Activated effector memory CD4-positive, alpha-beta T cell treated with Interleukin-2 at 50 U/mL for 16 hours (primary cell): ENCODE measurements around the gene L3MBTL4.

Source experiments
- DNase-seq: peaks from one replicate; pipeline ENCODE4 v3.0.0-alpha.2; 2020

Gene L3MBTL4

DNA sequence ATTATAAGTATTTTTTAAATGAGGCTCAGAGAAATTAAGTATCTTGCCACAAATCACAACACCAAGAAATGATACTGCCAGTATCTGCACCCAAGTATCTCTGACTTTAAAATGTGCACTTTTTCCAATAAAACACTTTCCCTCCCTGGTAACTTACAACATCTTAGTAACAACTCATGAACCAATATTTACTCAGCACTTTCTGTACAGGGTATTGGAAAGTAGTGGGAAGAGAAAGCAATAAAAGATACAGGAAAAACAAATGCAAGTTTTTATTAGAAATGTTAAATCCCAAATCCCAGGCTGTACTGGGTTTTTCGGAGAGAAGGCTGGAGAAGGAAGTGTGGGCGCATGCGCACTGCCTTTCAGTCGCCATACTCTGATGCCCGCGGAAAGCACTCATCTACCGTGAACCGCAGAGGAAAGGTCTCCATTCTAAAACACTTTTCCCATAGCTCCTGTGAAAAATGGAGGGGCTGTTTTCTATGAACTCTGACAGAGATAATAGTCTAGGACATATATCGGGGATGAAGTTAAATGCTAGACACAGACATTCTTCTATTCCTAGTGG lies 52.1 kb downstream of the L3MBTL4 start:
- DNase-seq = no peak

DNA sequence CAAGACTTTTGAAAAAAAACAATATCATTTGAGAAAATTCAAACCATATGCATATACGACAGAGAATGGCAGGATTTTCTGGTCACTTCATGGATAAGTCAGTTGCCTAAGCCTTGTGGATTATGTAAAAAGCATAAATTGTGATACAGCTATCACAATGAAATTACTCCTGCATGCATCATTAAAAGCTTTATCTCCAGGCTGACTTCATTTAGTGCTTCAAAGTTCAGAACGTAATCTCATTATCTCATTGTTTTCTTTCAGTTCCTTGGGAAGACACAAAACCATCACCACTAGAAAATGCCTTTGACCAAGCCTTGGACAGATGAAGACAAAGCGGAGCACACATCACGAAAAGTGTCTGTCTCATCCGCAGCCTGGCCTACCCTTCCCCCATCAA lies 57.0 kb downstream of the L3MBTL4 start:
- no peak for DNase-seq

DNA sequence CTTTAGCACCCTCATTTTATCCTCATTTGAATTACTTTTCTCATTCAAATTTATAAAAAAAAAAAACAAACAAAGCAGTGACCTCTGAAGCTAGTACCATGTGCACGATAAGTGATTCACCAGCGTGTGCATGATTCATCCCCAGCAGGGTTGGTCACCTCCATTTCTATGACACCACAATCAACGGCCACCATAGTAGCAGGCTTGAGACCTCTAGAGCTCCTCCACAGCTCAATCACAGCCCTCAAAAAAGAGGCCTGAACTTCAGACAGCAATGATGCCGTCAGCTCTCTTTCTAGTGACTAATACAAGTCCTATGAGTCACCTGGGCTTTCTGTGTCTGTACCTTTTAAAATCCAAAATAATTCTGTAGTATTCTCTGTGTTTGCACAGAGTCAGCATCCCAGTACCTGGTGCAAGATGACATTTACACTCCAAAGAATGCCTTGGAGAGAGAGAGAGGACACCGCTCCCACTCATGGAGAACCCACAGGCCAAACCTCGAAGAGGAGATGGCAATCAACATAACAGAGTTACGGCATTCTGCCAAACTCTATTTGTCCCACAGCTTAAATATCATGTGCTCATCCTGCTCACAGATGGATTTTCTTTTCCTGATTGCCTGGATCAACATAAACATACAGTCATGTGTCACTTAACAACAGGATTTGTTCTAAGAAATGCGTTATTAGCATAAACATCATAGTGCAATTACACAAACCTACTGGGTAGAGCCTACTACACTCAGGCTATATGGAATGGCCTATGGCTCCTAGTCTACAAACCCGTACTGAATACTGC lies 58.7 kb downstream of the L3MBTL4 start:
- no peak for DNase-seq

DNA sequence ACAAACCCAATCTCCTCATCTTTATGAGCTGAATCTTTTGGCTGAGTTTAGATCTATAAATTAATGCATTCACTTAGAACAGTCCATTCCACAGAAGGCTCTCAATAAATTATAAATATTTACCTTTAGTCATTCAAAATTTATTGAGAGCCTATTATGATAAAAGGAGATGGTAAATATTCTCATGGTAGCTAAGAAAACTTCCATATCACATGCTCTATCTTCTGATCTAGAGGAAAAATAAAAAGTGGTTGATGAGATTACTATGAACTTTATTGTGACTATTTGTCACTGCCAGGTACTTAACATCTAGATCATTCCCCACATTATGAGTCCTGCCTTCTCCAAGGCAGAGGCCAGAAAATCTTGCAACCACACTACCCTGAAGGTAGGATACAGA lies 62.4 kb downstream of the L3MBTL4 start:
- DNase-seq = no peak

DNA sequence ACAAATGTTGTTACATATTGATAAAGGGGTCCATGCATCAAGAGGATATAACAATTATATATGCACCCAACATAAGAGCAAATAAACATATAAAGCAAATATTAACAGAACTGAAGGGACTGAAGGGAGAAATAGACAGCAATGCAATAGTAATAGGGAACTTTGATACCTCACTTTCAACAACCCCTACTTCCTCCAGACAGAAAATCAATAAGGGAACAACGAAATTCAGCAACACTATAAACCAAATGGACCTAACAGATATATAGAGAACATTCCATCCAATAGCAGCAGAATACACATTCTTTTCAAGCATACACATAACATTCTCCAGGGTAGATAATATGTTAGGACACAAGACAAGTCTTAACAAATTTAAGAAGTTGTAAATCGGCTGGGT lies 71.7 kb downstream of the L3MBTL4 start:
- no peak for DNase-seq

DNA sequence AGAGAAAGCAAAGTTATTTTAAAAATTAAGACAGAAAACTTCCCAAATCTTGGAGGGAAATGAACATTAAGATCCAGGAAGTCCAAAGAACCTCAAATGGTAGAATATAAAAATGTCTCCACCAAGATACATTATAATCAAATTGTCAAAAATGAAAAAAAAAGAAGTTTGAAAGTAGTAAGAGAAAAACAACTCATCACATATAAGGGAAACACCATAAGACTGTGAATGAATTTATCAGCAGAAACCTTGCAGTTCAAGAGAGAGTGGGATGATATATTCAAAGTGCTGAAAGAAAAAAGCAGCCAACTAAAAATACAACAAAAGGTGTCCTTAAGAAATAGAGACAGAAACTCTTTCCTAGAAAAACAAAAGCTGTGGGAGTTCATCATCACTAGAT lies 73.0 kb downstream of the L3MBTL4 start:
- DNase-seq = no peak

DNA sequence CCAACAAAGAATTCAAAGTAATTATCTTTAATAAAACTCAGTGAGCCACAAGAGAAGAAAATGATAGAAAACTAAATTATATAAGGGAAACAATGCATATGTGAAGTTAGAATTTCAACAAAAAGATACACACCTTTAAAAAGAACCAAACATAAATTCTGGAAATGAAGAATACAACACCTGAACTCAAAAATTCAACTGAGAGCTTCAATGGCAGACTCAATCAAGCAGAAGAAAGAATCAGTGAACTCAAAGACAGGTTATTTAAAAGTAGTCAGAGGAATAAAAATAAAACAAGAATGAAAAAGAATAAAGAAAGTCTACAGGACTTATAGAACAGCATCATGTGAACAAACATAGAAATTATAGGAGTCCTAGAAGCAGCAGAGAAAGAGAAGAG lies 73.4 kb downstream of the L3MBTL4 start:
- no peak for DNase-seq

DNA sequence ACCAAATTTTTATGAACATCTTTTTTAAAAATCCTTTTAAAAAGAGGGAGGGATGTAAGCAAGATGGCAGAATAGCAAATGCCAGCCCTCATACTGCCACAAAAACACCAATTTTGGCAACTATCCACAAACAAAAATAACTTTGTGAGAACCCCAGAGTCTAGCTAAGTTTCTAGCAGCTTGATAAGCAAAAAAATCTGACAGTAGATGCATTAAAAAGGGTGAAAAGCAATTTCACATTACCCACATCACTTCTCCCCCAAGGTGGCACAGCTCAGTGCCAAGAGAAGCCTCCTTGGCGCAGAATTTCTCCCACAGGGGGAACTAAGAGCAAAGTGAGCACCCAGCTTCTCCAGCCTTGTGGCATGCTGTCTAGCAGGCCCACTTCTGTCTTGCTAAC lies 74.6 kb downstream of the L3MBTL4 start:
- no peak for DNase-seq

DNA sequence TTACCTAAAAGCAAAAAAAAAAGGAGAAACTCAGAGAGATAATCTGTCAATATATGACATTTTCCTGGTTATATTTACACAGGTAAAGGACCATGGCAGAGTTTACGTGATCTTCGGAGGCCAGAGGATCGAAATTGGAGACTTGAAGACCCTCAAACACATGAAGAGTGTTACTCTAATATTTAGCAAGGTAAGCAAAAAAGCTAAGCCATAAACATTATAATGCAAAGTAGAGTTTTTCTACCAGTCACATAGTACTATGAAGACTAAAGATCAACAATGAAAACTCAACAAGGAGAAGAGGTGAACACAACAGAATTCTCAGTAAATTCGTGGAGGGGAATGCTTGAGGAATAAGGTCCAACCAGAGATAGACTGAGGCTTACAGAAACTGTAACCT lies 78.5 kb downstream of the L3MBTL4 start:
- DNase-seq = no peak

DNA sequence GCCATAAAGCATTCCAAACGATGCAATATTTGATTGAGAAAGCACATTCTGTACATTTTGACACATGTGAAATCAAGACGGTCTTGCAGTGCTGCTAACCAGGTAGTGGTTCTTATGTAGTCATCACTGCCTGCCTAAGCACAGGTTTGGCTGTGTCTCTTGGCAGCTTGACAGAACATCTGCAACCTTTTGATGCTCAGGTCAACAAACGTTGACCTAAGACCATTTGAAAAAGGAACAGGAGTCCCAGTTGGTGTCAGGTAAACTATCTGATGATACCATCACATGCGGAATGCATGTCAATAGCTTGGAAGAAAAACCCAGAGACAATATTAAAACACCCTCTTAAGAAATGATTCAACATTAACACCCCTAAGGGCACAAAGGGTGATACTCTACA lies 80.7 kb downstream of the L3MBTL4 start:
- no peak for DNase-seq

DNA sequence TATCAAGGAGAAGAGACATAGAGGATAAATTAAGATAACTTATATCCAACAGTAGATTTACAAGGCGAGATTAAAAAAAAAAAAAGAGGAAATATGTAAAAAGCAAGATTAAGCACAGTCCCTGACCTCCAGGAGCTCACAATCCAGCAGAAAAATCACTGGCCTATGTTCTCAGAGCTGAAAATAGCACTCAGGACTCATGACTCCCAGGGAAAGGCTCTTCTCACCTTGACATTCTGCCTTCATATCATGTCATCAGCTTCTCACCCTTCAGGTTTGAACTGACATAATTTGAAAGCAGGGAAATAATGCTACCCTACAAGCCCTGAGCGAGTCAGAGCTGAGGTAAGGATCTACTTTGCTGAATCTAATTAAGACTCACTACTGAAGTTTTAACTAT lies 82.8 kb downstream of the L3MBTL4 start:
- no peak for DNase-seq

DNA sequence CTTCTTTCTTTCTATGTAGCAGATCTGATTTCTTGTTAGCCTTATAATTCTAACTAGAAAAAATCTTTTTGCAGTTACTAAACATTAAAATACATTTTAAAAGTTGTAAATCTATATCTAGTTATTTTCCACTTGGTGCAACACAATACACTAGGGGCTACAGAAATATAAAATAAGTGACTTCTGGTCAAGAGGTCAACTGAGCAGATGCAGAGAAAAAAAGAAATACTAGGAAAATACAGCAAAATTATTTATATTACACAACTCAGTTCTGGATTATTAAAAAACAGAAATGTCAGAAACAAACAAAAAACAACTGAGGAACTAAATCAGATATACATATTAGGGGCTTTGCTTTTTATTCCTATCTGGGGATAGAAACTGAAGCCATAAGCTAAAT lies 83.9 kb downstream of the L3MBTL4 start:
- no peak for DNase-seq

DNA sequence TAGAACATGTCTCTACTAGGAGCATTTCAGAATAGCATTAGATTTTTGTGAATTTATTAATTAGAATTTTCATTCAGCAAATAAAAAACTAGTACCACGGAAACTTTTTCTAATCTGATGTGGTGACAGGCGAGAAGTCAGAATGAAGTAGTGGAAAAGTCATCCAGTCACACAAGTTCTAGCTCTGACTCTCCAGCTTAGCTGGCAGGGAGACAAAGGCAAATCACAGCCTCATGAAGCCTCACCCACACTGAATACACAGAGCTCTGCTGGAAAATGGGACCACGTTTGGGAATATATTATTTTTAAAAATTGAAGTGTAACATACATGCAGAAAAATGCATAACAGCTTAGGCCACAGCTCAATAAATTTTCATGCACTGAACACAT lies 86.1 kb downstream of the L3MBTL4 start:
- no peak for DNase-seq

DNA sequence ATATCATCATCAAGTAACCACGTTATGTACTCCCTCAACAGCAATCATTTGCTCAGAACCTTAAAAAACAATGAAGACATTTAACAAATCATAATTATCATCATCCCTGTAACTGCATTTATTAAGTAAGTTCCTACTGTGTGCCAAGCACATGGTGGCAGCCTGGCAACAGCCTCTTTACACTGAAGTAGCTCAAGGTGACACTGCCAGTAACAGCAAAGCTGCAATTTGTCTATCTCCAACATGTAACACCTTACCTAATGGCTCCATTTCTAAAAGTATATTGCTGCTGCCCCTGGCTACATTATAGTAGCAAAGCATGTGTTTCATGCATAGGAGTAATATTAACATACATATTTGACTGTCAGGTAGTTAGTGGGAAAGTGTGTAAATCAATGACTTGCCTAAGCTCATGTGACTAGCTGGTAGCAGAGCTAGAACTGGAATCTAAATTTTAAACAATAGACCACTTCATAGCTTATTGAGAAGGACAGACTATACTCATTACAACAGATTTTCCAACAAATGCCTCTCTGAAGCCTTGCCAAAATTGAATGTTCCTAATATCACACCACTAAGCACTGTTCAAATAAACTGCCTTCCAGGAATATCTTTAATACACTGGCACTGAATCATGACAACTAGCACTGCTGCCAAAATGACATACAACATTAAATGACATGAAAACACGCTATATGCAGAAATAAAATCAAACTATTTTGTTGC lies 86.7 kb downstream of the L3MBTL4 start:
- no peak for DNase-seq

DNA sequence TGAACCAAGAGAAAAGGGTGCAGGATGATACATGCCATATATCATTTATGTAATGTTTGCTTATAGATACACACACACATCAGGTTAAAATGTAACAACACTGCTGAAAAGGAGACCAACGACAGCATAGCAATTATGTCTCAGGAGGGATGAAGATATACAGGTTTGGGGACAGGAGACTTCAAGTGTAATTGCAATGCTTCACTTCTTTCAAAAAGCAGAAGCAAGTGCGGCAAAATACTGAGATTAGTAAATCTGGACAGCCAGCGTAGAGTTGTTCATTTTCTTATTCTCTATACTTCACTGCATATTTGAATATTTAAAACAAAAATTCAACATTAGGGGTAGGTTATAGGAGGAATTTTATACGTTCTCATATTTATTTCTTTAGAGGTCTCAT lies 87.2 kb downstream of the L3MBTL4 start:
- DNase-seq = no peak

DNA sequence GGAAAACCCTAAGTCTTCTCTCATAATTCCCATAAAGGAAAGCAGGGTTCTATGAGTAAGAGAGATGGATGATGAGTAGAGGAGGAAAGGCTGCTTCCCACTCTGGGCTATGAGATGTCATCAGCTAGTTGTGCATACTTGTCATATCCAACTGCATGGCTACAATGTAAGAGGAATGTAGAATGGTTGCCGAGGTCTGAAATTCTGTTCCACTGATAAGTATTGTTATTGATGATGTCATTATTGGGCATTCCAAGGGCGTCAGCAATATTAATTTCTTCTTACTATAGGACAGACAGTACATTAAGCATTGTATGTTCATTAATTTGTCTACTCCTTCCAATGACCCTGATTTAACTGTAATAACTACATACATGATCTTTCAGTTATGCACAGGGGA lies 88.1 kb downstream of the L3MBTL4 start:
- no peak for DNase-seq

DNA sequence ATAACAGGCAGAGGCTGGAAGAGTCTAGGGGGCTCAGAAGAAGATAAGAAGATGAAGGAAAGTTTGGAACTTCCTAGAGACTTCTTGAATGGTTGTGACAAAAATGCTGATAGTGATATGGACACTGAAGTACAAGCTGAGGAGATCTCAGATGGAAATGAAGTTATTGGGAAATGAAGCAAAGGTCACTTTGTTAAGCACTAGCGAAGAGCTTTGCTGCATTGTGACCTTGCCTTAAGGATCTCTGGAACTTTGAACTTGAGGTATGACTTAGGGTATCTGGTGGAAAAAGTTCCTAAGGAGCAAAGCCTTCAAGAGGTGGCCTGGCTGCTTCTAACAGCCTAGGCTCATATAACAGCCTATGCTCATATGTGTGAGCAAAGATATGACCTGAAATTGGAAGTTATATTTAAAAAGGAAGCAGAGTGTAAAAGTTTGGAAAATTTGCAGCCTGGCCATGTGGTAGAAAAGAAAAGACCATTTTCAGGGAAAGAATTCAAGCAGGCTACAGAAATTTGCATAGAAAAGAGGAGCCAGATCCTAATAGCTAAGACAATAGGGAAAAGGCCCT lies 91.3 kb downstream of the L3MBTL4 start:
- DNase-seq = no peak

DNA sequence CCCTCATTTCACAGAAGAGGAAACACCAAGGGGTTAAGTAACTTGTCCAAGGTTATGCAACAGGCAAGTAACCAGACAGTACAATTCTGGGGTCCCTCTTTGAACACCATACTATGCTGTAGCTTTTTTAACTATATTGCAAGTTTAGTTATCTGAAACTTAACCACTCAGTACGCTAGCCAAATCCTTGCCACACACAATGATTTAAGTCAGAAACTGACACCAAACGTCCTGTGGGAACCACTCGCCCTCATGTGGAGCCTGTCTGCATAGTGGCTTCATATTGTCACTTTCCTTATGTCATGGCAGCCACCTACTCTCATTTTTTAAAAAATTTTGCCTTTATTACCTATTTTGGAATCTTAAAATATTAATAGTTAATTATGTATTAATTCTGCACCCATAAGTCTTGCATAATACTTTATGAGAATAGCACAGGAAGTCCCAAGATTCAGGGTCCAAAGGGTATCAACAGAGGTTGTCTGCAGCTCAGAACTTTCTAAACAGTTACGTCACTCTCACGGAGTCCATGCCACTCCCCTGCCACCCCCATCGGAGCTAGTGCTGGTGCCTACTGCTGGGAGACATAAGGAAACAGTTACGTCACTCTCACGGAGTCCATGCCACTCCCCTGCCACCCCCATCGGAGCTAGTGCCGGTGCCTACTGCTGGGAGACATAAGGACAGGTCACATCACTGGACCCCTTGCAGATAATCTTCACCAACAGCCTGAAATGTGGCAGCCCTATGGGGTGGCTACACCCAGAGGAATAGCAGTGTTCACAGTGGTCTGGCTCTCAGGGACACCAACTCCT lies 99.0 kb downstream of the L3MBTL4 start:
- DNase-seq = no peak

DNA sequence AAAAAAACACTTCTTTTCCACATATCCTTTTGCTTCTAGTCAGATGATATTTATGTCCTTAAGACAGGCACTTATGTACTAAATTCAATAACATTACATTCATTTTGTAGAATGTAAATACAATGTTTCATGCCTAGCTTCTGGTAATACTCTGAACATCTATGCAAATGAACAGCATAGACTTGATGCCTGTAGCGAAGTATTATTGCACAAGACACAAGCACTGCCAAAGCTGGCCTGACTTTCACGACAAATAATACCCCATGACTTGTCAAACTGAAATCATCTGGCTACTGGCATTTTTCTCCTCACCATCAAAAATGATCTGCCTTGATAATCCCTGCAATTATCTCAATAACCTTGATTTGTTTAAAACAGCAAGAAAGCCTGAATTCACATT lies 101.3 kb downstream of the L3MBTL4 start:
- no peak for DNase-seq

DNA sequence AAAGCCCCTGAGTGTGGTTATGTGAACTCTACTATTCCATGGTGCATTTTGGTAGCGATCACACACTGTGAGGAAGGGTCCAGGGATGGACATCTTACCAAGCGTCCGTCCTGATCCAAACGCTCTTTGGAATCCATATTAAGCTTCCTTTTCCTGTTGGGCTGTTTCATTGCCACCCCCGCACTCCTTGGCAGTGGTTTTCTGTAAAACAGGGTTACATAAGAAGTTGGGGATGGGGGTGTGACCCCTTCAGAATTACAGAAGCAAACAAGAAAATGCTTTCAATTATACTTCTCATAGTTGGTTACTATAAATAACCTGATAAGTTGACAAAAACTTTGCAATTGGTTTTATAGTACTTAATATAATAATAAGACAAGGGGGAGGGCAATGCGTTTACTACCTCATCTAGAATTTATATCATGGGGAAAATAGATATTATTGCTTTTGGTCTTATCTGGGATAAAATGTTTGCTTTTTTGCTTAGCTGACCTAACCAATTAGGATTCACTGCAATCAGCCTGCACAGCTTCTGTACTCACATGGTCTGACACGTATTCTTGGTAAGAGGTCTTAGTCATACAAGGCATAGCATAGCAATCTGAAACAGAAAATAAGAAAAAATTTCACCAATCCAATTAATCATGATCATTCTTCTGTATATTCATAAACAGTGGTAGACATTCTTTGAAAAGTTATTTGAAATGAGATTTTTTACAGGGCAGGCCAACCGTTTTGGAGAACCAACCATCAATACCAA lies 103.1 kb downstream of the L3MBTL4 start:
- DNase-seq = no peak

DNA sequence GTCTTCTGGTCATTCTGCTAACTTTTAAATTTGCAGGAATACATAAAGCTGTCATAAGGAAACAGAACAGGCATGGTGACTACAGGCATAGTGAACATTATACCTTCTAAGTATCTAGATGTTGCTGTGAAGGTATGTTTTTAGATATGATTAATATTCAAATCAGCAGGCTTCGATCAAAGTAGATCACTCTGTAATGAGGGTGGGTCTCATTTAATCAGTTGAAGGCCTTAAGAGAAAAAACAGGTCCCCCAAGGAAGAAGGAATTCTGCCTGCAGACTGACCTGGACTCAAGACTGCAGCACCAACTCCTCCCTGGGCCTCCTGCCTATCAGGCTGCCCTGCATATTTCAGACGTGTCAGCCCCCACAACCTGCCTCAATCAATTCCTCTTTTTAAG lies 104.0 kb downstream of the L3MBTL4 start:
- no peak for DNase-seq

DNA sequence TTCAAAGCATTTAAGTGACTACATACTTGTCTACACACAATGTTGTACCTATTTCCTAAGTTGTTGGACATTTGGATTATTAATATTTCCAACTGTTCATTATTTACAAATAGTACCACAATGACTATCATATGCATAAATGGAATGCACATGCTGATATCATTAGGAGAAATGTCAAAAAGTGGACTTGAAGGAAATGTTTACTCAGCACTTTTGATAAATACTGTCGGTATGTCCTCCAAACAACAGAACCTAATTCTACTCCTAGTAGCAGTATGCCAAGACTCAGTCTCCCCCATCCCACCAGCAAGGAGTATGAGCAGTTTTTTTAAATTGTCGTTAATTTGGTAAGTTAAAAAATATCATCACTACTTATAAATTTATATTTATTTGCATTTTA lies 116.8 kb downstream of the L3MBTL4 start:
- DNase-seq = no peak
